Esophagus squamous epithelium (tissue), 4 donors: ENCODE results near the gene AOPEP.

ENCODE experiments used
- CTCF ChIP-seq, 6 experiments: fragments of 450-650 bp in 4 of 6; fragments of 200-600 bp in 2 of 6; sonication (generic) in 2 of 6; IDR thresholded peaks; one replicate each; pipeline ENCODE4 v1.5.1; 2016 to 2019; ENCODE audit warnings: antibody characterized with exemption in 6 of 6, mild to moderate bottlenecking in 4 of 6, moderate library complexity in 4 of 6
- POLR2A ChIP-seq, 4 donors: fragments of 450-650 bp; IDR thresholded peaks; one replicate each; pipeline ENCODE4 v1.6.1; 2017; ENCODE audit warnings: antibody characterized with exemption in 4 of 4, mild to moderate bottlenecking in 4 of 4, moderate library complexity in 3 of 4

GRCh38 chr9:95078939-95079338, 352.4 kb downstream of the AOPEP start:
- peak in 2 of 6 experiments; percentile 26 to 30 for TF ChIP-seq CTCF (IDR thresholded peaks at IDR 0.05)
- TF ChIP-seq POLR2A (IDR thresholded peaks at IDR 0.05), result no peak
